Measurements from ENCODE around the gene CNIH3. TPM values are rescaled to one million over a fixed set of nuclear protein-coding genes. Genes with fewer than 3 reads are reported as not detected.
A peak's percentile ranks its signal among the peaks of the same experiment; 100 is the strongest.

Gene CNIH3
- total RNA-seq, 2 donors from 2014 or later = 0.36 to 7.2 TPM

DNA sequence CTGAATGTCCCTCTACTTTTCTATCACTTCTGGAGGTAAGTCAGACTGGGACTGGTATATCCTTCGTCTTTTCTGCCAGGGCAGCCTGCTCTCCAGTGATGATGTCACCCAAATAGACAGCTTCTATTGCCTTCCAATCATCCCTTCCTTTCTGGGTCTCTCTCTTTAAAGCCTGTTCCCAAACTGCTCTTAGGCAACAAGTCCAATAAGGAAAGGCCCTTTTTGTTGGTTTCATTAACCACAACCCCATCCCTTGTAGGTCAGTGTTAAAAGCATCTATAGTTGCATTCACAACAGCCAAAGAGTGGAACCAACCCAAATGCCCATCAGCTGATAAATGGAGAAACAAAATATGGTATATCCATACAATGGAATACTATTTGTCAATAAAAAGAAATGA is 114.4 kb downstream of the CNIH3 start:
- intact Hi-C loops (cut with DNase I) = no loop called here
- Histone ChIP-seq H3K27me3 (replicated peaks; ENCODE audit: insufficient read depth) (no peaks in the 10 kb centered on the region), H3K9me3 (no peaks in the 10 kb centered on the region), H3K36me3 (no peaks in the 10 kb centered on the region), H3K27ac (no peak overlapping the region), H3K4me1 (replicated peaks) (peaks cover 3% of the 10 kb centered on the region), H3K4me3 (no peak overlapping the region)
- TF ChIP-seq, protein P1, sequence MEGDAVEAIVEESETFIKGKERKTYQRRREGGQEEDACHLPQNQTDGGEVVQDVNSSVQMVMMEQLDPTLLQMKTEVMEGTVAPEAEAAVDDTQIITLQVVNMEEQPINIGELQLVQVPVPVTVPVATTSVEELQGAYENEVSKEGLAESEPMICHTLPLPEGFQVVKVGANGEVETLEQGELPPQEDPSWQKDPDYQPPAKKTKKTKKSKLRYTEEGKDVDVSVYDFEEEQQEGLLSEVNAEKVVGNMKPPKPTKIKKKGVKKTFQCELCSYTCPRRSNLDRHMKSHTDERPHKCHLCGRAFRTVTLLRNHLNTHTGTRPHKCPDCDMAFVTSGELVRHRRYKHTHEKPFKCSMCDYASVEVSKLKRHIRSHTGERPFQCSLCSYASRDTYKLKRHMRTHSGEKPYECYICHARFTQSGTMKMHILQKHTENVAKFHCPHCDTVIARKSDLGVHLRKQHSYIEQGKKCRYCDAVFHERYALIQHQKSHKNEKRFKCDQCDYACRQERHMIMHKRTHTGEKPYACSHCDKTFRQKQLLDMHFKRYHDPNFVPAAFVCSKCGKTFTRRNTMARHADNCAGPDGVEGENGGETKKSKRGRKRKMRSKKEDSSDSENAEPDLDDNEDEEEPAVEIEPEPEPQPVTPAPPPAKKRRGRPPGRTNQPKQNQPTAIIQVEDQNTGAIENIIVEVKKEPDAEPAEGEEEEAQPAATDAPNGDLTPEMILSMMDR (IDR thresholded peaks at IDR 0.05) = no peak
- TF ChIP-seq POLR2A (IDR thresholded peaks at IDR 0.05) = no peak
- TF ChIP-seq POLR2AphosphoS5 (IDR thresholded peaks at IDR 0.05) = no peak
- WGBS = 84% methylated on average over 1 of the region's 1 CpG
- no peak for DNase-seq (ENCODE audit: low spot score)

DNA sequence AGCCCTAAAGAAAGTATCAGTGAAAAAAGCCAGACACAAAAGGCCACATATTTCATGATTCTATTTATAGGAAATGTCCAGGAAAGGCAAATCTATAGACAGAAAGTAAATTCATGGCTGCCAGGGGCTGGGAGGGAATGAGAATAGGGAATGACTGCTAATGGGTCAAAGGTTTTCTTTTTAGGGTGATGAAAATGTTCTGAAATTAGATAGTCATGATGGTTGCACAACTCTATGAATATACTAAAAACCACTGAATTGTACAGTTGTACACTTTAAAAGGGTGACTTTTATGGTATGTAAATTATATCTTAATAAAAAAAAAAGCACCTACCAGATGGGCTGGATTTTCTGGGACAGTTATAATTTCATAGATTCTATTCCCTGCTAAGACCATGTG is 114.8 kb downstream of the CNIH3 start:
- no peak for DNase-seq (ENCODE audit: low spot score)
- Histone ChIP-seq H3K9me3 (no peaks in the 10 kb centered on the region), H3K36me3 (no peaks in the 10 kb centered on the region), H3K4me3 (no peak overlapping the region), H3K27me3 (replicated peaks; ENCODE audit: insufficient read depth) (no peaks in the 10 kb centered on the region), H3K27ac (no peak overlapping the region), H3K4me1 (replicated peaks) (peaks cover 3% of the 10 kb centered on the region)
- intact Hi-C loops (cut with DNase I) = no loop called here
- TF ChIP-seq POLR2A (IDR thresholded peaks at IDR 0.05) = no peak
- TF ChIP-seq POLR2AphosphoS5 (IDR thresholded peaks at IDR 0.05) = no peak
- TF ChIP-seq, protein P1 (IDR thresholded peaks at IDR 0.05) = no peak

DNA sequence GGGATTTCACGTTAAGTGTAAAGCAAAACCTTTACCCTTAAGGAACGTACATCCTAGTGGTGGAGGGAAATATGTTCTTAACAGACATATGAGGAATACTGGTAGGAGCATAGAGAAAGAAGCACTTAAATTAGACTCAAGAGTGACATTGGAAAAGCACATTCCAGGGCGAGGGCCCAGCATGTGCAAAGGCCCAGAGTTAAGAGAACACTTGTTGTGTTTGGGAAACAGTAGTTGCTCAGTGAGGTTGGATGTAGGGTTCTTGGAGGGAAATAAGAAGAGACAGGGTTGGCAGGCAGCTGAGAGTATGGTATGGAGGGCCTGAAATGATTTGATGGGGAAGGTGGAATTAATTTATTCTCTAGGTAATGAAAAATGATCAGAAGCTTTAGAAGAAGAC is 115.5 kb downstream of the CNIH3 start:
- intact Hi-C loops (cut with DNase I) = no loop called here
- WGBS = 62% methylated on average over 3 of the region's 3 CpGs
- H3K36me3 ChIP-seq = no peaks in the 10 kb centered on the region
- H3K27ac ChIP-seq = no peak overlapping the region
- no peaks in the 10 kb centered on the region for H3K9me3 ChIP-seq
- TF ChIP-seq POLR2A (IDR thresholded peaks at IDR 0.05) (no peak), POLR2AphosphoS5 (IDR thresholded peaks at IDR 0.05) (no peak)
- TF ChIP-seq, protein P1 (IDR thresholded peaks at IDR 0.05) = no peak
- H3K4me1 ChIP-seq (replicated peaks) = peaks cover 3% of the 10 kb centered on the region
- DNase-seq (ENCODE audit: low spot score) = no peak
- H3K27me3 ChIP-seq (replicated peaks; ENCODE audit: insufficient read depth) = no peaks in the 10 kb centered on the region
- no peak overlapping the region for H3K4me3 ChIP-seq

DNA sequence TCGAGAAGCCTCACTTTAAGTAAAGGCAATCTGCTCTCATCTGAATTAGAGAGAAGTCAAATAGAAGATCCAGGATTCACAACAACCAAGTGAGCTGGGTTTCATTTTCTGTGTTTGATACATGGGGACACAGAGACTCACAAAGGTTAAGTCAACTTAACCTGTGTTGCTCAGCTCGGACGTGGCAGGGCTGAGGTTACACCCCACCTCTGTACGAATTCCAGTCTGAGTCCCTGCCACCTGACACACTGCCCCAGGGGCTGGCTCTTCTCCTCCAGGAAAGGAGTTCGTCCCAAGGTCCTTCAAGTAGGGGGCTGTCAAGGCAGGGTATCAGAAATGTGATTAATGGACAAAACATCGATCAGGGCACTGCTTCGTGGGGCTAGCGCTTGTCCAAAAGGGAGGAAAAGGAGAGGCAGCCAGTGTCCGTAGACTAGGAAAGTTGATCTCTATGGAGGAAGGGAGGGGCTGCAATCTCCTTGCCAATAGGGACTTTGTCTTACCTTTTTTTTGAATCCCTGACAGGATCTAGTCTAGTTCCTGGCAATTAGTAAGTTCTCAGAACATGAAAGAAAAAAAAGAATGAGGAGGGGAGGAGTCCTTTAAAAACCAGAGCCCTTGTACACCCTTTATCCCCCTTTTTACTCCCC is 116.4 kb downstream of the CNIH3 start:
- Histone ChIP-seq H3K36me3 (no peaks in the 10 kb centered on the region), H3K4me1 (replicated peaks) (peaks cover 3% of the 10 kb centered on the region), H3K27ac (peak overlapping the region; percentile 64 to 76), H3K4me3 (no peak overlapping the region), H3K9me3 (no peaks in the 10 kb centered on the region), H3K27me3 (replicated peaks; ENCODE audit: insufficient read depth) (no peaks in the 10 kb centered on the region)
- TF ChIP-seq, protein P1 (IDR thresholded peaks at IDR 0.05) = no peak
- TF ChIP-seq POLR2A (IDR thresholded peaks at IDR 0.05) = no peak
- no peak for TF ChIP-seq POLR2AphosphoS5 (IDR thresholded peaks at IDR 0.05)
- WGBS = 46% methylated on average over 9 of the region's 9 CpGs
- no peak for DNase-seq (ENCODE audit: low spot score)
- intact Hi-C loops (cut with DNase I) = no loop called here
